LNCAP (cell line): ENCODE results near the gene CHID1.

Experiments
- TF ChIP-seq, protein P1 (sequence below): fragments of 450-650 bp; IDR thresholded peaks from 2 replicates; pipeline ENCODE4 v1.5.1; 2017; ENCODE audit warnings: mild to moderate bottlenecking

CHID1 gene

GRCh38 chr11:849104-849824 lies 61.3 kb downstream of the CHID1 start:
- TF ChIP-seq, protein P1, sequence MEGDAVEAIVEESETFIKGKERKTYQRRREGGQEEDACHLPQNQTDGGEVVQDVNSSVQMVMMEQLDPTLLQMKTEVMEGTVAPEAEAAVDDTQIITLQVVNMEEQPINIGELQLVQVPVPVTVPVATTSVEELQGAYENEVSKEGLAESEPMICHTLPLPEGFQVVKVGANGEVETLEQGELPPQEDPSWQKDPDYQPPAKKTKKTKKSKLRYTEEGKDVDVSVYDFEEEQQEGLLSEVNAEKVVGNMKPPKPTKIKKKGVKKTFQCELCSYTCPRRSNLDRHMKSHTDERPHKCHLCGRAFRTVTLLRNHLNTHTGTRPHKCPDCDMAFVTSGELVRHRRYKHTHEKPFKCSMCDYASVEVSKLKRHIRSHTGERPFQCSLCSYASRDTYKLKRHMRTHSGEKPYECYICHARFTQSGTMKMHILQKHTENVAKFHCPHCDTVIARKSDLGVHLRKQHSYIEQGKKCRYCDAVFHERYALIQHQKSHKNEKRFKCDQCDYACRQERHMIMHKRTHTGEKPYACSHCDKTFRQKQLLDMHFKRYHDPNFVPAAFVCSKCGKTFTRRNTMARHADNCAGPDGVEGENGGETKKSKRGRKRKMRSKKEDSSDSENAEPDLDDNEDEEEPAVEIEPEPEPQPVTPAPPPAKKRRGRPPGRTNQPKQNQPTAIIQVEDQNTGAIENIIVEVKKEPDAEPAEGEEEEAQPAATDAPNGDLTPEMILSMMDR: no peak

GRCh38 chr11:848380-848931 lies 62.2 kb downstream of the CHID1 start:
- TF ChIP-seq, protein P1: peak; percentile 93

DNA sequence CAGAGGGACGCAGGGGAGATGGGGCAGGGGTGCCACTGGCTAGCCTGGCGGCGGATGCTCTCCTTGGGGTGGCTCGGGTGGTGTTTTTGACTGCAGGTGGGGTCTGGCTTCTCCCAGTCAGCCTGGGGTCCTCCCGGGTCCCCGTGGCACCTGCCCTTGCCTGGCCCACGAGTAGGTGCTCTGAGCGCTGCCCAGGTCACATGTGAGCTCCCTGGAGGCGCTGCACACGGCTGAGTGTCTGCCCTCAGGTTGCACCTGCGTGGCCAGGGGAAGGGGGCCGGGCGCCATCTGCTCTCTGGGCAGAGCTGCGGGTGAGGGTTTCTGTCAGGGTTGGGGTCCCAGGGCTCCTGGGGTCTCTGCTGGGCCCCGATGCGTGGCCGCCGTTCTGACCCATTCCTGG lies 62.7 kb downstream of the CHID1 start:
- TF ChIP-seq, protein P1: no peak

DNA sequence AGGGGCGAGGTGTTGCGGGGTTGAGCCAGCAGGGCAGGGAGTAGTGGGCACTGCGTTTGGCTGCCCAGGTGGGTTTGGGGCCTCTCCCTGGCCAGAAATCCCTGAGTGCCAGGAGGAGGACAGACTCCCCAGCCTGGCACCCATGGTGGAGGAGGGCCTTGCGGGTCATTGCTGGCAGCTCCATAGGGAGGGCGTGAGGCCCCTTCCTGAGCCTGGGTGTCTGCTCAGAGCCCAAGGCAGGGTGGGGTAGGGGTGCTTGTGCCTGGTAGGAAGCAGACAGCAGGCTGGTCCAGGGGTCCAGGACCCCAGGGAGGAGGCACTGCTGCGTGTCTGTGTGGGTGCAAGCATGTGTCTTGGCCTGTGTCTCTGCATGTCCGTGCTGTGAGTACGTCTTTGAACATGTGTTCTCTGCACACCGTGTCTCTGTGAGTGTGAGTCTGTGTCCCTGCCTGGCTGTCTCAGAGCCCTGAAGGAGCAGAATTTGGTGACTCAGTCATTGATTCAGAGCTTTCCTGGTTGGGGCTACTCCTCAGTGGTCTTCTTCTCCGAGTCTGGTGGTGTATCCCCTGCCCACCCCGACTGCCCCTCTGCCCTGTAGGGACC lies 64.0 kb downstream of the CHID1 start:
- TF ChIP-seq, protein P1: no peak

GRCh38 chr11:845872-846495 lies 64.6 kb downstream of the CHID1 start:
- TF ChIP-seq, protein P1: no peak

GRCh38 chr11:844693-845644 lies 65.6 kb downstream of the CHID1 start:
- TF ChIP-seq, protein P1: no peak
